Common myeloid progenitor, CD34-positive (primary cell): ENCODE data around the gene CPT1A.

ENCODE experiments used
- CTCF ChIA-PET: fragments of 350-600 bp; sonication (Branson Sonifier 250); formaldehyde crosslinking; loops from one replicate; lab custom pipeline; 2021; ENCODE audit warnings: antibody characterized with exemption; lab: Charles Lee
- POLR2A ChIA-PET: fragments of 350-600 bp; sonication (Branson Sonifier 250); formaldehyde crosslinking; loops from one replicate; lab custom pipeline; 2021; ENCODE audit warnings: antibody characterized with exemption; lab: Charles Lee
- DNase-seq, 3 donors: peaks; one replicate each; pipeline versions ENCODE4 v3.0.0 to v3.0.0-alpha.2; 2013
- H3K27ac ChIP-seq, 2 experiments: 1 replicate in 1 of 2; 2 replicates in 1 of 2; pipeline ENCODE4 v1.7.0; 2013; ENCODE audit warnings: inconsistent platforms in 2 of 2, low read length in 2 of 2, mild to moderate bottlenecking in 2 of 2, low read depth in 1 of 2, moderate library complexity in 1 of 2; ENCODE audit not compliant: severe bottlenecking in 2 of 2, insufficient read depth in 1 of 2, poor library complexity in 1 of 2
- H3K27me3 ChIP-seq, 5 experiments: replicated peaks in 2 of 5; 1 replicate in 3 of 5; 2 replicates in 2 of 5; pipeline versions ENCODE4 v1.6.1 to v1.7.0; 2013; ENCODE audit warnings: low read length in 4 of 5, mild to moderate bottlenecking in 2 of 5, moderate library complexity in 2 of 5, inconsistent platforms in 1 of 5; ENCODE audit not compliant: insufficient read depth in 5 of 5, control insufficient read depth in 4 of 5
- H3K36me3 ChIP-seq, 4 experiments: 1 replicate in 2 of 4; 2 replicates in 2 of 4; pipeline versions ENCODE4 v1.6.1 to v1.7.0; 2013; ENCODE audit warnings: low read length in 3 of 4, control low read depth in 1 of 4, mild to moderate bottlenecking in 1 of 4; ENCODE audit not compliant: control insufficient read depth in 4 of 4, insufficient read depth in 4 of 4
- H3K4me1 ChIP-seq, 4 experiments: 1 replicate in 3 of 4; 2 replicates in 1 of 4; pipeline versions ENCODE4 v1.6.1 to v1.7.1; 2013; ENCODE audit warnings: low read length in 3 of 4, mild to moderate bottlenecking in 3 of 4, control low read depth in 1 of 4, inconsistent platforms in 1 of 4, moderate library complexity in 1 of 4; ENCODE audit not compliant: control insufficient read depth in 4 of 4, insufficient read depth in 4 of 4; ENCODE audit errors: control extremely low read depth in 1 of 4
- H3K4me3 ChIP-seq, 7 experiments: 1 replicate in 4 of 7; 2 replicates in 3 of 7; pipeline versions ENCODE4 v1.5.1 to v1.7.0; 2013; ENCODE audit warnings: mild to moderate bottlenecking in 7 of 7, low read length in 6 of 7, moderate library complexity in 6 of 7, inconsistent platforms in 2 of 7, low read depth in 2 of 7, control low read depth in 1 of 7; ENCODE audit not compliant: insufficient read depth in 4 of 7, control insufficient read depth in 1 of 7; ENCODE audit errors: extremely low read depth in 1 of 7
- H3K9me3 ChIP-seq, 5 experiments: 1 replicate in 4 of 5; 2 replicates in 1 of 5; pipeline versions ENCODE4 v1.6.1 to v1.7.1; 2013; ENCODE audit warnings: low read length in 4 of 5, mild to moderate bottlenecking in 2 of 5, inconsistent platforms in 1 of 5, low read depth in 1 of 5, moderate library complexity in 1 of 5; ENCODE audit not compliant: control insufficient read depth in 4 of 5, insufficient read depth in 2 of 5; ENCODE audit errors: control extremely low read depth in 1 of 5
- WGBS: methylation state at CpG from one replicate; pipeline ENCODE4 v1.1.5; 2013; ENCODE audit not compliant: insufficient coverage; 5-methylcytosine and 5-hydroxymethylcytosine counted together

Gene CPT1A

DNA sequence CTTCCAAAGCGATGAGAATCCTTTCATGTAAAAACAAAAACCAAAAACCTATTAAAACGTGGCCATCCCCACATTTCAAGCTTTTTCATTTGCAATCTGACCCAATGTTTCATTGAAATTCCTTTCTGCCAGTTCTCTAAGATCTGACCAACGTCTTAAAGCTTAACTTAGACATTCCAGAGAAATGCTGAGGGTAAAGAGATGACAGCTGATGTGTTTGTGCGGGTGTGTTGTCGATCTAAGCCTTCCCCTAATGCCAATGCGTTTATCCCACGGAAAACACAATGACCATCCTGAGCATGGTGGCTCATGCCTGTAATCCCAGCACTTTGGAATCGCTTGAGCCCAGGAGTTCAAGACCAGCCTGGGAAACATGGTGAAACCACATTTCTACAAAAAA lies 84.0 kb downstream of the CPT1A start:
- Histone ChIP-seq H3K27me3 (no peaks in the 10 kb centered on the region), H3K4me3 (no peak overlapping the region), H3K4me1 (no peaks in the 10 kb centered on the region), H3K27ac (no peak overlapping the region), H3K36me3 (peaks cover 12 to 80% (median 58%) of the 10 kb centered on the region in 4 experiments), H3K9me3 (no peaks in the 10 kb centered on the region)
- ChIA-PET CTCF (interaction anchor here (0.6 kb wide), 1 partner anchor 48 kb away, joined by 3 read pairs; no protein-coding TSS in a partner anchor), POLR2A (interaction anchor here (0.6 kb wide), 1 partner anchor 26 kb away, joined by 3 read pairs; no protein-coding TSS in a partner anchor)
- DNase-seq, result no peak
- WGBS, result 100% methylated on average over 6 of the region's 8 CpGs

DNA sequence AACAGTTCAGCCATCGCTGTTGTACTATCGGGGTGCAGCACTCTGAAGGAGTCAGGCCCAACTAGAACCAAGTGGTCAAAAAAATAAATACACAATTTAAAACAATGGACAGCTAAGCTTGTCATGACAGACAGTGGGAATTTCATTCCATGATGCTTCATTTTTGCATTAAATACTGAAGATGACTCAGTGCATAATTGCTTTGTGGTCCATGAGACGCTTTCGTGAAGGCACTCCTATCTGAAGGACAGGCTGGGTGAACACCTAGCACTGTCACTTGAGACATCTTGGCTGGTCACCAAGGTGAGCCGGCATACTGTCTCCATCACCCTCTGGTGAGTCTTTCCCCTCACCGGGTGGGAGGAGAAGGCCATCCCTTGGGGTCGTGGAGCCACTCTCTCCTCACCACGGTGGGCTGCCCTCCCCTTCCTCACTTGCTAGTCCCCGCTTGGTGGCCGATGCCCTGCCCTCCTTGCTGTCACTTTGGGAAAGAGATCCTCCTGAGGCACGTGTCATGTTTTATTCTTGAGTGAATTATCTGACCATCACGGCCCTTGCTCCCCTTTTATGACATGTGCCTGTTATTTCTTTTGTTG lies 85.4 kb downstream of the CPT1A start:
- ChIA-PET CTCF (no interaction called here), POLR2A (no interaction called here)
- Histone ChIP-seq H3K4me3 (no peak overlapping the region), H3K4me1 (peaks cover 0 to 2% (median 1%) of the 10 kb centered on the region in 4 experiments), H3K9me3 (no peaks in the 10 kb centered on the region), H3K36me3 (peaks cover 10 to 65% (median 46%) of the 10 kb centered on the region in 4 experiments), H3K27me3 (no peaks in the 10 kb centered on the region), H3K27ac (no peak overlapping the region)
- no peak for DNase-seq
- 97% methylated on average over 9 of the region's 12 CpGs for WGBS

DNA sequence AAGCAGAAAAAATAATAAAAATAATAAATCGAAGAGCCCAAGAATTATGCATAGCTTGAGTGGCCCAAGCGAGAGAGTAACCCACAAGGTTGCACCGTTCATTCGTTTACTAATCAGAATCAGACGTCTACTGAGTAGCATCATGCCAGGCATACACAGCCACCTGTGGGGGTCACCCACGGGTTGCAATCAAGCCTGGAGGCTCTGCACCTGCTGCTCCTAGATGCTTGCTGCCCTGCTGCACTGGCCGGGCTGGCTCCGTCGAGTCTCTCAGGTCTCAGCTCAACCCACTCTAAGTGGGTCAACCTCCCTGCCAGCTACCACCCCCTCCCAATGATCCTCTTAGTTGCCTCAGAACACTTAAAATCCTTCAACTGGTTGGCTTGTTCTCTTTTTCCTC lies 88.4 kb downstream of the CPT1A start:
- Histone ChIP-seq H3K27me3 (no peaks in the 10 kb centered on the region), H3K4me1 (peaks cover 0 to 19% (median 11%) of the 10 kb centered on the region in 4 experiments), H3K9me3 (no peaks in the 10 kb centered on the region), H3K4me3 (no peak overlapping the region), H3K36me3 (peaks cover 8 to 43% (median 30%) of the 10 kb centered on the region in 4 experiments), H3K27ac (no peak overlapping the region)
- CTCF ChIA-PET, result no interaction called here
- WGBS, result 93% methylated on average over 8 of the region's 9 CpGs
- DNase-seq, result peak in 1 of 3 donors; percentile 5
- POLR2A ChIA-PET, result no interaction called here

DNA sequence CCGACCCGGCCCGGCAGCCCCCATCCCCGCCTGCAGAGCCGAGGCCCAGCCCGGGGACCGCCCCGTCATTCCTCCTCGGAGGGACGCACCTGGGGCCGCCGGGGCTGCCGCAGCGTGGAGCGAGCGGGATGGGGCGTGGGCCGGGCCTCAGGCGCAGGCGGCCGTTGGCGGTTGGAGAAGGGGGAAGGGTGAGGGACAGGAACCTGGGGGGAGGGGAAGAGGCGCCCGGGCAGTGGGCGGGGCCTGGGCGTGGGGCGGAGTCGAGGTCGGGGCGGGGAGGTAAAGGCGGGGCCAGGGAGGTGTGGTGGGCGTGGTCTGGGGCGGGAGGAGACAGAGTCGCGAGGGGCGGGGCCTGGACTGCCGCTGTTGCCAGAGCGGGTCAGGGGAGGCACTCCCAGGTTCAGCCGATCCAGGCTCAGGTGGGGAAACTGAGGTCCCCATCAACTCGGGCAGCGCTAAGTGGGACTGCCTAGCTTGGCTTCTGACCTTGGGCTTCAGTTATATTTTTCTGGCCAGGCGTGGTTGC lies 90.3 kb downstream of the CPT1A start, which contains the start of gene TESMIN:
TESMIN (minus strand) TSS at position 190 of the 526 bp plus-strand sequence. CDS start 860 bp downstream, outside the sequence.
- DNase-seq, result peak; percentile 83 to 93 (median 92)
- POLR2A ChIA-PET, result interaction anchor here (0.6 kb wide), 1 partner anchor 216 kb away, joined by 3 read pairs; no protein-coding TSS in a partner anchor
- peaks cover 0 to 19% (median 11%) of the 10 kb centered on the region in 4 experiments for H3K4me1 ChIP-seq
- peak within 1 kb of the TSS in 1 of 2 experiments; percentile 61 for H3K27ac ChIP-seq
- WGBS, result 2% methylated on average over 38 of the region's 42 CpGs
- no peaks in the 10 kb centered on the region for H3K27me3 ChIP-seq
- no peaks in the 10 kb centered on the region for H3K9me3 ChIP-seq
- peaks cover 8 to 32% (median 21%) of the 10 kb centered on the region in 4 experiments for H3K36me3 ChIP-seq
- CTCF ChIA-PET, result no interaction called here
- peak within 1 kb of the TSS; percentile 23 to 73 (median 60) for H3K4me3 ChIP-seq

DNA sequence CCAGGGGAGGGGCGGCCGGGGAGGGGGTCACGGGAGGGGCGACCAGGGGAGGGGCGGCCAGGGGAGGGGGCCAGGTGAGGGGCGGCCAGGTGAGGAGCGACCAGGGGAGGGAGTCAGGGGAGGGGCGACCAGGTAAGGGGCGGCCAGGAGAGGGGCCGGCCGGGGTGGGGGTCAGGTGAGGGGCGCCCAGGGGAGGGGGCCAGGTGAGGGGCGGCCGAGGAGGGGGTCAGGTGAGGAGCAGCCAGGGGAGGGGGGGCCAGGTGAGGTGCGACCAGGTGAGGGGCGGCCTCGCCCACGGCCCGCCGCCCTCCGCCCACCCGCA lies 90.8 kb downstream of the CPT1A start:
- H3K4me3 ChIP-seq, result peak overlapping the region in 6 of 7 experiments; percentile 16 to 73 (median 64)
- peak overlapping the region in 1 of 2 experiments; percentile 61 for H3K27ac ChIP-seq
- H3K27me3 ChIP-seq, result no peaks in the 10 kb centered on the region
- no peaks in the 10 kb centered on the region for H3K9me3 ChIP-seq
- CTCF ChIA-PET, result no interaction called here
- POLR2A ChIA-PET, result interaction anchor here (0.6 kb wide), 2 partner anchors 198 to 216 kb away, joined by 3 to 5 read pairs; no protein-coding TSS in a partner anchor
- H3K4me1 ChIP-seq, result peaks cover 0 to 19% (median 11%) of the 10 kb centered on the region in 4 experiments
- 2% methylated on average over 7 of the region's 22 CpGs for WGBS
- peaks cover 9 to 32% (median 22%) of the 10 kb centered on the region in 4 experiments for H3K36me3 ChIP-seq
- no peak for DNase-seq

DNA sequence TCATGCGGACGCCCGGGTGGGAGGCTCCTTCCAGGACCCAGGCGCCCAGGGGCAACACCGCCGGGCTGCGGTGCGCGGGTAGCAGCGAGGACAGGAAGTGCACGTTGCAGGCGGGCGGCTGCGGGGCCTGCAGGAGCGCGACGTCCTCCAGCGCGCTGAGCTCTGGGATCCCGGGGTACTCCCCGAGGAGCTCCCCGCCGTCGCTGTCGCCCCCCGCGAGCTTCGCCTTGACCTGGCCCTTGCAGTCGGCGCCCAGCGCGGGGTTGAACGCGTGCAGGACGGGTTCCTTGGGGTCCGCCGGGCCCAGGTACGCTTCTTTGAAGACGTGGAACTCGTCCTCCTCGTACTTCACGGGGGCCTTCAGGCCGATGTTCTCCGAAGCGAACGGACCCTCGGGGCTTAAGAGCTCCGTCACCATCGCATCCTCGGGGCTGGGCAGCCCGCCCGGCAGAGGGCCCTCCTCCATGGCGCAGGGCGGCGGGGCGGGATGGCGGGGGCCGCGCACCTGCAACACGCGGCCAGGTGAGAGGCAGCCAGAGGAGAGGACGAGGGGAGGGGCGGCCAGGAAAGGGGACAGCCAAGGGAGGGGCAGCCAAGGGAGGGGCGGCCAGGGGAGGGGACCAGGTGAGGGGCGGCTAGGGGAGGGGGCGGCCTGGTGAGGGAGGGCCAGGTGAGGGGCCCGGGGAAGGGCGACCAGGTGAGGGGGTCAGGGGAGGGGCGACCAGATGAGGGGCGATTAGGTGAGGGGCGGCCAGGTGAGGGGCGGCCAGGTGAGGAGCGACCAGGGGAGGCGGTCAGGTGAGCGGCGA lies 91.3 kb downstream of the CPT1A start:
- Histone ChIP-seq H3K9me3 (no peaks in the 10 kb centered on the region), H3K27me3 (no peaks in the 10 kb centered on the region), H3K36me3 (peaks cover 12 to 35% (median 26%) of the 10 kb centered on the region in 4 experiments), H3K4me1 (peaks cover 0 to 19% (median 11%) of the 10 kb centered on the region in 4 experiments), H3K27ac (no peak overlapping the region), H3K4me3 (peak overlapping the region in 6 of 7 experiments; percentile 25 to 73 (median 52))
- WGBS, result 14% methylated on average over 44 of the region's 76 CpGs
- POLR2A ChIA-PET, result interaction anchor here (0.6 kb wide), 2 partner anchors 198 to 217 kb away, joined by 3 to 5 read pairs; no protein-coding TSS in a partner anchor
- CTCF ChIA-PET, result interaction anchor here (0.8 to 2.1 kb wide), 2 partner anchors 11 to 18 kb away, joined by 3 to 5 read pairs; no protein-coding TSS in a partner anchor
- DNase-seq, result peak; percentile 21 to 67 (median 60)
